ENCODE results near the gene AKR1C1. TPM values are rescaled to one million over a fixed set of nuclear protein-coding genes. Genes with fewer than 3 reads are reported as not detected.
"Not testable (repeated sequence)": the region's sequence is repeated elsewhere in the genome, so short reads cannot be mapped to it uniquely, and the experiment has no call there.

AKR1C1 gene
- total RNA-seq, 1 donor from 2014 or later, result 48.7 TPM

GRCh38 chr10:4947635-4948596 lies 15.3 kb upstream of the AKR1C1 start:
- DNase-seq (ENCODE audit: low spot score), result peak; percentile 33

GRCh38 chr10:4951512-4952162 lies 11.6 kb upstream of the AKR1C1 start:
- not testable (repeated sequence) for DNase-seq (ENCODE audit: low spot score)

- no peak for DNase-seq (ENCODE audit: low spot score)
Measured at GRCh38 chr10:4953405-4953804, 9.8 kb upstream of the AKR1C1 start.

- not testable (repeated sequence) for DNase-seq (ENCODE audit: low spot score)
Measured at GRCh38 chr10:4956088-4956487, 7.1 kb upstream of the AKR1C1 start.

GRCh38 chr10:4956955-4957645 lies 6.1 kb upstream of the AKR1C1 start:
- not testable (repeated sequence) for DNase-seq (ENCODE audit: low spot score)

GRCh38 chr10:4961558-4961957 lies 1.7 kb upstream of the AKR1C1 start:
- not testable (repeated sequence) for DNase-seq (ENCODE audit: low spot score)

GRCh38 chr10:4962308-4962707 lies 907 bp upstream of the AKR1C1 start:
- not testable (repeated sequence) for DNase-seq (ENCODE audit: low spot score)

GRCh38 chr10:4963815-4964154 lies 570 bp downstream of the AKR1C1 start:
- DNase-seq (ENCODE audit: low spot score), result not testable (repeated sequence)

GRCh38 chr10:4965763-4966162 lies 2.5 kb downstream of the AKR1C1 start:
- DNase-seq (ENCODE audit: low spot score), result not testable (repeated sequence)

GRCh38 chr10:4967189-4967588 lies 4.0 kb downstream of the AKR1C1 start:
- DNase-seq (ENCODE audit: low spot score), result not testable (repeated sequence)

- DNase-seq (ENCODE audit: low spot score), result not testable (repeated sequence)
Measured at GRCh38 chr10:4969289-4969688, 6.1 kb downstream of the AKR1C1 start.

GRCh38 chr10:4970362-4970761 lies 7.1 kb downstream of the AKR1C1 start:
- not testable (repeated sequence) for DNase-seq (ENCODE audit: low spot score)

GRCh38 chr10:4972369-4973142 lies 9.3 kb downstream of the AKR1C1 start:
- not testable (repeated sequence) for DNase-seq (ENCODE audit: low spot score)

- not testable (repeated sequence) for DNase-seq (ENCODE audit: low spot score)
Measured at GRCh38 chr10:4973294-4973693, 10.1 kb downstream of the AKR1C1 start.

- DNase-seq (ENCODE audit: low spot score), result not testable (repeated sequence)
Measured at GRCh38 chr10:4974400-4974799, 11.2 kb downstream of the AKR1C1 start.

- no peak for DNase-seq (ENCODE audit: low spot score)
Measured at GRCh38 chr10:4977025-4977424, 13.8 kb downstream of the AKR1C1 start.

- no peak for DNase-seq (ENCODE audit: low spot score)
Measured at GRCh38 chr10:4978870-4979269, 15.7 kb downstream of the AKR1C1 start.

- DNase-seq (ENCODE audit: low spot score), result no peak
Measured at GRCh38 chr10:4980793-4981192, 17.6 kb downstream of the AKR1C1 start.

- DNase-seq (ENCODE audit: low spot score), result peak; percentile 60
Measured at GRCh38 chr10:4981722-4982471, 18.7 kb downstream of the AKR1C1 start.

GRCh38 chr10:4982764-4983226 lies 19.6 kb downstream of the AKR1C1 start:
- DNase-seq (ENCODE audit: low spot score), result peak; percentile 67
